T follicular helper cell (primary cell): ENCODE measurements around the gene CCDC27.

Experiments
- DNase-seq: peaks from one replicate; pipeline ENCODE4 v3.0.0-alpha.2; 2020; ENCODE audit warnings: low read depth
- total RNA-seq, 2 experiments: gene quantifications; one replicate each; lab custom pipeline; 2026; lab: John Stamatoyannopoulos, UW

The CCDC27 gene
- total RNA-seq, result 0 reads per million in 2 experiments

DNA sequence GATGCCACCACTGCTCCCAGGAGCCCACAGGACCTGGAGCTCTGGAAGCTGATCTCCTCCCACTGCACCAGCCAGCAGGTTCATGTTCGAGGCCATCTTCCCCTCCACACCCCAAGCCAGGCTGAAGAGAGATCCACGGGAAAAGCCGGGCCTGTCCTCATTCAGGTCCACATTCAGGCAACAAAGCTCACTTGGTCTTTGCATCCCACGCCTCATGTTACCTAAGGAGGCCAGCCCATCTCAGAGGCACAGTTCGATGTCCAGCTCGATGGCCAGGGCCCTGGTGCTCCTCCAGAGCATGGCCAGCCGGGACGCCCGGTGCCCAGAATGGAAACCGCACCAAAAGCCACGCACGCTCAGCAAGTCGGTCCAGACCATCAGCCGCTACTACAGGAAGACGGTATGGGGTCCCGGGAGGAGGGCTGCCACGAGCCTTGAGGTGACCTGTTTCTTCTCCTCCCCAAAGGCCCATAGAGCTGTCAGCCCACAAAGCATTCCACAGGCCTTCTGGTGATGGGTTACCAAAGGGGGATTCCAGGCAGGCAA lies at the start of gene CCDC27:
TSS of gene CCDC27 (plus strand) at position 51 of the 546 bp plus-strand sequence. CDS start at position 83, 32 bp downstream.
- no peak for DNase-seq

DNA sequence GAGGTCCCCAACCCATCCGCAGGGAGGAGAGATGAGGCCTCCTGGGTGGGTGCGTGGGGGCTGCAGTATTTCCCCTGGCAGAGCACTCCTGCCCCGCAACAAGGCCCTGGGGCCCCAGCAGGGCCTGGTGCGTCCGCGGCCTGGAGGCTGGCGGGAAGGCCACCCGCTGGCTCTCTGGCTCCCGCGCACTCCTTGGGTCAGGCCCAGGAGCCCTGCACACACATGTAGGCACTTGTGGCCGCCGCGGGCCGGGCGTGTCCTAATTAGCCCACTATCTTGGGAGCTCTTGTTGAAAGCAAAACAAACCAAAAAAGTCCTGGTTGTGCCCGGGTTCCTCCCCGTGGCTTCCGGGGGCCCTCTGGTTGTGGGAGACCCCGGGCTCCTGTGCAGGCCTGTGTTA lies 49.7 kb upstream of the CCDC27 start:
- DNase-seq, result no peak

DNA sequence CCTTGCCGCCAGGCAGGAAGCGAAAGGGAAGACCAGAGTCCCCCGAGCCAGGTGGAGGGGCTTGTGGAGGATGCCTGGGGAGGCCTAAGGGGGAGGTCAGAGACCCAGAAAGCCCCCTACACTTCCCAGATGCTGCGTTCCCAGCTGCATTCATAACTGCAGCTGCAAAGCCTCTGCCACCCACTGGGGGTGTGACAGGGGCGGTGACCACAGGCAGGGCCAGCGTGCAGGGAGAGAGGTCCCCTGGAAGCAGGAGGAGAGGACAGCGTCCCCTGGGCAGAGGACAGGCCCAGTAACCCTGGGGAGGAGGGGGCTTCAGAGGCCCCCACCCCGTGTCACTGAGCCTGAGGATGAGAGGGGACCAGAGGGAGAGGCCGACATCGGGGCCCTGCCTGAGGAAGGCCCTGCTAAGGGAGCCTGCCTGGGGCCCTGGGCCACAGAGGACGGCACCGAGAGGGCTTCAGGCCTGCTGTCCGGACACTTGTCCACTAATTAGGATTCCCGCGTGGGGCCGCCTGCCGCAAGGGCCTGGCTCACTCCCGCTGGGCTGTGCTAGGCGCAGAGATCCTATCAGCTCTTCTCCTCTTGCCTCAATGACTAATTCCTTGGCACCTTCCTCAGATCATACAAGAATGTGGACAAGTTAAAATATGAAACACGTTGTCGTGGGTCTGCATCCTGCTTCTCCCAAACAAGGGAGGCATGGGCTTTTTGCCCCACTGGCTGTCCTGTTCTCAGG lies 49.1 kb upstream of the CCDC27 start:
- DNase-seq, result no peak

DNA sequence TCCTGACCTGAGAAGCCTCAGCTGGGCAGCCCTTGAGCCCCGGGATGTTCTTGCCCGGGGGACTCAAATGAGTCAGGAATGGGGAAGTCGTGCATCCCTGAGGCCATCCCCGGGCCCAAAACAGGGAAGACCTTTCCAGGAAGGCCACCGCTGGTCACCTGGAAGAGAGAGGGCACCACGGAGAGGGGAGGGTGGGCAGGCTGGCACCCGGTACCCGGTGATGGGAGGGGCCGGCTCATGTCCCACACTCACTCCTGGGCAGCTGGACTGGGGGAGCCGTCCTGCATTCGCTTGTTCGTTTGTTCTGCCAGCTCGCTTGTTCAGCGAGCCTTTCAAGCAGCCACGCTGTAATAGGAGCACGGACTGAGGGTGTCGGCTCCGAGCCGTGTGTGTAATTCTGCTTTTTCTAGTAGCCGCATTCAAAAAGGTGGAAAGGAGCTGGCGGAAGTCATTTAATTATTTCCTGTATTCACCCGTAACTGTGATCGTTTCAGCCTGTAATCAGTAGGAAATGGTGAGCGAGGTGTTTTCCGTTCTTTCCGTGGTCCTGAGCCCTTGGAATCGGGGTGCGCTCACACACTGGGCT lies 48.4 kb upstream of the CCDC27 start:
- DNase-seq, result no peak

DNA sequence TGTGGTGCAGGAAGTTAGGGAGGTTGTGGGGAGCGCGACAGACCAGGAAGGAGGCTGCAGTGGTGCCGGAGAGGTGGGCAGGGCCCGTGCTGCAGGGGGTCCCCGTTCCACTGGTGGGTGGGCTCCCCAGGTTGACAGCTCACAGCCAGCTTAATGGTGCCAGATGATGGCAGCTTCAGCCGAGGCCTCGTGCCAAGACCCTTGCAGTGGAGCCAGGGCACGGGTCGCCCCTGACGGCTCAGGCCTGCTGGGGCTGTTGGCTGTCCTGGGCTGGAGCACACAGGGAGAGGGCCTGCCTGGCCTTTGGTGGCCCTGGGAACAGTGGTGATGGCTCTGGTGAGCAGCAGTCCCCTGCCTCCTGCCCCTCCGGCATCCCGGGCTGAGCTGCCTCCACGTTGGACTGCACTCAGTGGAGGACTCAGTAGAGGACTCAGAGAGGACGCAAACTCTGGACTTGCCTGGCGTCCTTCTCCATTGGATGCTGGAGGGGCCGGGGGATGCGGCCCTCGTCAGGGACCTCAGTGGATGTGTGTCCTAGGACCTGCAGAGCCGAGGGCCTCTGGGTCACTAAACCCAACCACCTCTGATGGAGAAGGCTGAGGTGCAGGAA lies 46.8 kb upstream of the CCDC27 start:
- no peak for DNase-seq

DNA sequence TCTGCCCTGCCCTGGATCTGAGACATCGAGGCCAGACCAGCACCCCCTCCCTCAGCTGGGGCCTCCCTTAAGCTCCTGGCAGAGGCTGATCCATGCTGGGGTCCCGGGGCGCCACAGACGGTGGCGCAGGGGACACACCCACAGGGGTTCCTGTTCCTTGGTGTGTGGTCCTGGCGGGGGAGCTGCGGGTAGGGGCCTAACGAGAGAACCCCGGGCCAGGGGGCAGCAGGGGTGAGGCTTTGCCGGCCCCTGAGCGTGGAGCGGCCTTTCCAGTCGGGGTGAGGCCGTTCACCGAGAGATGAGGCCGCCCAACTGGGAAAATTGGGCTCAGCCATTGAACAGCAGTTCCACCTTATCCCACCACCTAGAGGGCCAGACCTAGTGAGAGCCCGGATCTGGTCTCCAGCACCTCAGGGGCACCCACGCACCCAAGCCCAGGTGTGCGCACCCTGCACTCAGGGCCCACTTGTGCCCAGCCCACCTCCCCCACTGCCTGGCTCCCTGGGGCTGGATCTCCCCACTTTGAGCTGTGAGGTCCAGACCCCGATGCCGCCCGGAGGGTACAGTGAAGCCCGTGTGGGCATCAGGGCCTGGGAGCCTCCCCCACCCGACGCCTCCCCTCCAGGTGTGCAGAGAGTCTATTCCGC lies 45.5 kb upstream of the CCDC27 start:
- no peak for DNase-seq

DNA sequence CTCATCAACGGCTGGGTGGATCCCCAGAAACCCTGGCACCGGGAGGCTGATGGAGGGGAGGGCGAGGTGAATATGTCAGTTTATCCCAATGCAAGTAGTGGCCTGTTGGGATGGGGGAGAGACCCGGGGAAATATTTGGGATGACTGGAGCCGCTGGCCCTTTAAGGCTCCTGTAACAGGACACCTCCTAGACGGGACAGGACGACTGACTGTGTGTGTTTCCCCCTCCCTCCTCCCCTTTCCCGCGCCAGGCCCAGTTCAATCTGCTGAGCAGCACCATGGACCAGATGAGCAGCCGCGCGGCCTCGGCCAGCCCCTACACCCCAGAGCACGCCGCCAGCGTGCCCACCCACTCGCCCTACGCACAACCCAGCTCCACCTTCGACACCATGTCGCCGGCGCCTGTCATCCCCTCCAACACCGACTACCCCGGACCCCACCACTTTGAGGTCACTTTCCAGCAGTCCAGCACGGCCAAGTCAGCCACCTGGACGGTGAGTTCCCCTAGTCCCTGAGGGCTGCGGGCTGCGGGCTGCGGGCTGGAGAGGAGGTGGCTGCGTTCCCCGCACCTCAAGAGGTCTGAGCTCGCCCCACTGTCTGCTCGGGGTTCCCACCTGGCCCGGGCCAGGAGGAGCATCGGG lies 44.8 kb upstream of the CCDC27 start:
- no peak for DNase-seq

DNA sequence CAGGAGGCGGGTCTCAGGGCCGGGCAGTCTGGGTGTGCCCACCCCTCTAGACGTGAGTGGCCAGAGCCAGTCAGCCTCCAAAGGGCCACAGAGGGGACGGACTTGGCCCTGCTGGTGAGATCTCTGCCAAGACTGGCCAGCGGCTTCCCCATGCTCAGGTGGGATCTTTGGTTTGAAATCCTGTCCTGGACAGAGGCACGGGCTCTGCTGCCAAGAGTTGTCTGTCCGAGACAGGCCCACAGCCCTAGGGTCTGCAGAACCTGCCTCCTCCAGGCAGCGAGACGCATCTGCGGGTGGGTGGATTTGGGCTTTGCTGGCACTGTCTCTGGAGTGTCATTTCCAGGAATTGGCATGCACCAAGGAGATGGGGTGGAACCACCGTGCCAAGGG lies 44.3 kb upstream of the CCDC27 start:
- no peak for DNase-seq

DNA sequence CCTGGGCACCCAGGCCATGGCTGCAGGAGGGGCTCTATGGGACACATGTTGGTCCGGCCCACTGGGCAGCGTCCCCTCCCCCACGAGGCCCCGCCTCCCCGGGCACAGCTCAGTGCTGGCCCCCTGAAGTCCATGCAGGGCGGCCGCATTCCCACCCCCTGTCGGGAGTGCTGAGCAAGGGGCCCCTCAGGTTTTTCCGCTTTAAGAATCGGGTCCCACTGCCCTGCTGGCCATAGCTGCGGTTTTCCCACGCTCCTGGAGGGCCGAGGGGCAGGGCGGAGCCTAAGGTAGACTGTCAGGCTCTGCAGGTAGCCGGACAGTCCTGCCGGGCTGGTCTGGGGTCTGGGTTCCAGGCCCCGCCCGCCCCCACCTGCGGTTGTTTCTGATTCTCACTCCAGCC lies 43.5 kb upstream of the CCDC27 start:
- no peak for DNase-seq

DNA sequence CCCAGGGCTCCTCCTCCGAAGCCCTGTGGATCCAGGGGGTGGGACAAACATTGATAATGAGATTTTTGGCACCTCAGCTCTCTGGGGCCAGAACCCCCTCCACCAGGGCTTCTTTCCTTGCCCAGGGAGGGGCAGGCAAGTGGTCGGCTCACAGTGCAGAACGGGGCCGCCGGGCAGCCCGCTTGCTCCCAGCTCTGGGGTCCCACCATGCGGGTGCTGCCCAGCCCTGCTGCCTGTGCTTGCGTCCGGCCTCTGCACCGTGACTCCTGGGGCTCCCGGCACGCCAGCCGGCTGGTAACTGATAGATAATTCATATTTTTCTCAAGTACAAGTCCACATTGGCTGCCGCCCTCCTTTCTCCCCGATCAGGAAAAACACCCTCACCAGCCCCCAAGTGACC lies 42.0 kb upstream of the CCDC27 start:
- DNase-seq, result no peak

DNA sequence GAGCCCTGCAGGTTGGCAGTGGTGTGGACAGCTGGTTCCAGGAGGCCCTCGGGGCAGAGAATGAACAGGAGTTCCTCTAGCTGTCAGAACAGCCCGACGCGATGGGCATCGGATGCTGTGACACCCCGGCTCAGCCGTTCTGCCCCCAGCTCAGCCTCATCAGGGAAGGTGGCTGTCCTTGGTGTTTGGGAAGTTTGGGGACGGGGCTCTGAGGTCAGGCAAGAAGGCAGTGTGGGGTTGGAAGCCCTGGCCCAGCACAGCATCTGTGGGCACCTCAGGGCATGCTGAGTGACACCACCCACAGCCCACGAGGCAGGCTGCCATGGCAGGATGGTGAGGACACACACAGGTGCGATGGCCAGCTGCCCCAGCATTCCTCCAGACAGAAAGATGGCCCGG lies 40.9 kb upstream of the CCDC27 start:
- no peak for DNase-seq

DNA sequence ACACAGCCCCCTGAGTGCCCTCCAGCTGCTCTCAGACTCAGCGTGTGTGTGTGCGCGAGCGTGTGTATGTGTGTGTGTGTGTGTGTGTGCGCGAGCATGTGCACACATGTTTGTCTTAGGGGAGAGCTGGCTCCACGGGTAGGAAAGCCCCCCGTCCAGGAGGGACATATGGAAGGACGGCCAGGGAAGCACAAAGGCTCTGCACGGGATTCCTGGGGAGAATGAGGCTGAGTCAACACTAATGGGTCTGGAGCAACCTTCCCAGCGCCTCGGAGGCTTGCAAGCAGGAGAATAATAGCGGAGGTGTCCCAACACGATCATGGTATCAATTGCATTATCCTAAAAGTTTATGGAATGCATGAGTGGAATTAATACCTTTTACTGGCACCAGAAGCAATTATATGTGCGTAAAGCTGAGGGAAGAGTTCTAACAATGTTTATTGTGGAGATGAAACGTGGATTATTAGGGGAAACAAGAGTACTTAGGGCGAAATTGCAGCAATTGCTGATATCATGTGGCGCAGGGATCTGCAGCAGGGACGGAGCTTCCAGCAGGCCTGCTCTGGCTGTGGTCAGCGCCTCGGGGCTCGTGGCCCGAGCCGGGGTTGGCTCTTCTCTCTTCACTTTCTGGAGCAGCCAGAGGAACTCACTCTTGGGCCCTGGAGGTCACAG lies 40.3 kb upstream of the CCDC27 start:
- DNase-seq, result no peak

DNA sequence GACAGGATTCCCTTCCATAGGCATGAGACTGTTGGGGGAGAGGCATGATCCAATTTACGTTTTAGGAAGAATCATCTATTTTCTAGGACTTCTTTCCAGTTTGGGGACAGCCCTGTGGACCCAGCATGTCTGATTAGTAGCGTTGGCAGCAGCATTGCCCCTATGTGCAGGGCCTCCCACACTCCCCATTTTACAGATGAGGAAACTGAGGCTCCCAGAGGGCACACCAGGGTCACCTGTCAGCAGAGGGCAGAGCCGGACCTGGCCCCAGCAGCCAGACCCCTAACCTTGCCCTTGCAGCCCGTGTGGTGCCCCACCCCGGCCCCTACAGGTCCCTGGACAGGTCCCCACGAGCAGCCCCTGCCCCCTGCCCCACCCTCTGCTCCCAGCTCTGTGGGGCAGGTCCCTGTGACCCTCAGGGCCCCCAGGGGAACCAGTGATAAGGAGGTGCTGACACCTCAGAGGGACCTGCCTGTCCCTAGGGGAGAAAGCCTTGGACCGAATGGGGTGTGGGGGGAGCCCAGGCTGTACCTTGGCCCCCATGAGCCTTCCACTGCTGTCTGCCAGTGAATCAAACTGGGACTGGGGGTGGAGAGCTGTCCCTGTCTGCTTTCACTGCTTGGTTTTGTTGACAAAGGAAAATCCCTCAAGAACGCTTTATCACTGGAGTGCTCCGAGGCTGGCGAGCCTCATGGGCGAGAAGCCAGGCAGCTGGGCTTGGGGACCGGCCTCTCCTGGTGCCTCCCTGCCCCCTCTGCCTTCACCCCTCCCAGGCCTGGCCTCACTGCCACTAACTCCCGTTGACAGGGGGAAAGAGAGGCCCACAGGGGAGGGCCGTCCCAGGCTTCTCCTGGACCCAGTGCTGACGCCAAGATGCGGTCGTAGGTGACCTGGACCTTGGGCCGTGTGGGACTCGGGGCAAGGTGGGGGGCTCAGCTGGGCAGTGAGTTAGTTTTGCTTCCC lies 39.4 kb upstream of the CCDC27 start:
- no peak for DNase-seq

DNA sequence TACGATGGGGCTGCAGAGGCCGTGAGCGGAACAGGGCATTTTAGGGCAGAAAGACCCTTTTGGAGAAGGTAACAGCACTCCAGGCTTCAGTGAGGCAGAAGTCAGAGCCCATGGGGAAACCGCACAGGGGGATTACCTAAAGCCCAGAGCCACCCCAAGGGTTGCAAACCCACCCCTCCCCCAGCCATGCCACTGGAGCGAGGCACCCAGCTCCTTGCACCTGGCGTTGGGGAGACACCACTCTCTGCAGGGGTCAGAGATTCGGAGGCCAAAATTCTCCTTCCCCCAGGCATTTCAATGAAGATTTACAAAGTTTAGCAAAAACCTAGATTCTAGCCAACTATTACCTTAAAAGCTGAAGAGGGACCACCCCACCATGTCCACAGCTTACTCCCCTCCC lies 38.4 kb upstream of the CCDC27 start:
- DNase-seq, result no peak

DNA sequence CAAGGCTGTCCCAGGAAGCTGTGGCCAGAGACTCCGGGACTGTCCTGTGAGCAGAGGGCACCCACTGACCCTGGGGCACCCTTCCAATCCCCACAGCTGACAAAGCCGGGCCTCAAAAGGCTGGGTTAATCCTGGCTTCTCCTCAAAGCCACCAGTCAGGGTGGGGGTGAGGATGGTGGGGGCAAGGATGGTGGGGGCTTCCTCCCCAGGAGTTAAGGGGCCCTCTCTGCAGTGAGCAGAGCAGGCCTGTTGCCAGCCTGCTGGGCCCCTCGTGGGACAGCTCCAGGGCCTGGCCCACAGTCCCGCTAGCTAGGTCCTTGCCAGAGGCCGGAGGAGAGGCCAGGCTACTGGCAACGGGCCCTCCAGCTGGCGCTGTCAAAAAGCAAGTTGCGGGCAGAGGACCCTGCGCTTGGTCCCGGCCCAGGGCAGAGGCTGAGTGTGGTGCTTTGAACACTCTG lies 37.9 kb upstream of the CCDC27 start:
- no peak for DNase-seq

DNA sequence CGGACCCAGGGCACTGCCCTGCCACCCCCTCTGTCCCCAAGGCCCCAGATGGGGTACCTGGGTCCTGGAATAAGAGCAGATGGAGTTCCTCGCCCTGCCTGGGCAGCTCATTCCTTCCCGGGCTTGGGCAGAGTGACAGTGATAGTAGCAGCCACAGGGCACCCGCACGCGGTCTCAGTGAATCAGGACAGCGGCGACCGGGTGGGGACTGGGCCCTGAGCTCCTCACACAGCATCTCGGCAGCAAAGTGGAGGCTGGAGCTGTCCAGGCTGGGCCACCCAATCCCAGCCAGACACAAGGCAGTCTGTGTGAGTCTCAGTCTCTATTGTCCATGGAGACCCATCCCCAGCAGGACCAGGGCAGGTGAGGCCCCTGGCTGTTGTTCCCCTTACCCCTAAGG lies 37.4 kb upstream of the CCDC27 start:
- no peak for DNase-seq

DNA sequence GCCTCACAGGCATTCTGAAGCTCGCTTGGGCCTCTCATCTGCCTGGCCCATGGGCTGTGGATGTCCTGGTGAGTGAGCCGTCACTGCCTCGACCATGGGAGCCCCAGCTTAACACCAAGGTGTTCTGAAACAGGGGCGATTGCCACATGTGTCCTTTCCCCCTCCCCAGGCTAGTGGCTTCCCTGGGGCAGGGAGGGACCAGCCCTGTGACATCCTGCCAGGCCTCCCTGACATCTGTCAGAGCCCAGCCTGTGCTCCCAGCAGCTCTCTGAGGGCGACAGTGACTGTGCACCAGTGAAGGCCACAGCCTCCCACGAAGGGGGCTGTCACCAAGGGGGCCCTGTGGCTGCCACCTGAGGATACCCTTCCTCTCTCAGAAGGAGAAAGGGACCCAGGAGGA lies 35.9 kb upstream of the CCDC27 start:
- DNase-seq, result no peak

DNA sequence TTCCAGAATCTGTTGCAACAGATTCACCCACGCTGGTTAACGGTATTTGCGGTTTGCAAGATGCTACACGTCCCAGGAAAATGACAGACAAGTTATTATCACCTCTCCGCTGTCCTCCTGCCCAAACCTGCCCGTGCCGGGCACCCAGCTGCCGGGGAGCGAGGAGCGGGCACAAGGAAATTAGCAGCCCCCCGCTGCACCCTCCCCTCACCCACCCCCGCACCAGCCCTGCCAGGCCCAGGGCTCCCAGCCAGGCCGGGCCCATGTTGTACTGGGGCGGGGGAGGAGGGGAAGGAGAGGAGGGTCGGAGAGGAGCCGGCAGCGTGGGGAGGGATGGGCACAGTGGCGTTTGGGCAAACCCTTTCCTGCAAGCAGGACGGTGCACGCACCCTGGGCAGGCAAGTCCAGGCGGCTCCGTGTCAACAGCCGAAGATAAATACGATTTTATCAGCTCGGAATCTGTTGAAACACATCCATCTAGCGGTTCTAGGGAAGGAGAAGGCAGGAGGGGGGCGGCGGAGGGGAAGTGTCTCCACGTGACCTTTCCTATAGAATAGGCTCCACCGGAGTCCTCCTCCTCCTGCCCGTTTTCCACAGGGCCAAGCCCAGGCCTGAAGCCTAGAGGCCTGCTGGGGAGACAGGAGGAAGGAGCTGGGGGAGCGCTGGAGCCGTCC lies 35.1 kb upstream of the CCDC27 start:
- no peak for DNase-seq

DNA sequence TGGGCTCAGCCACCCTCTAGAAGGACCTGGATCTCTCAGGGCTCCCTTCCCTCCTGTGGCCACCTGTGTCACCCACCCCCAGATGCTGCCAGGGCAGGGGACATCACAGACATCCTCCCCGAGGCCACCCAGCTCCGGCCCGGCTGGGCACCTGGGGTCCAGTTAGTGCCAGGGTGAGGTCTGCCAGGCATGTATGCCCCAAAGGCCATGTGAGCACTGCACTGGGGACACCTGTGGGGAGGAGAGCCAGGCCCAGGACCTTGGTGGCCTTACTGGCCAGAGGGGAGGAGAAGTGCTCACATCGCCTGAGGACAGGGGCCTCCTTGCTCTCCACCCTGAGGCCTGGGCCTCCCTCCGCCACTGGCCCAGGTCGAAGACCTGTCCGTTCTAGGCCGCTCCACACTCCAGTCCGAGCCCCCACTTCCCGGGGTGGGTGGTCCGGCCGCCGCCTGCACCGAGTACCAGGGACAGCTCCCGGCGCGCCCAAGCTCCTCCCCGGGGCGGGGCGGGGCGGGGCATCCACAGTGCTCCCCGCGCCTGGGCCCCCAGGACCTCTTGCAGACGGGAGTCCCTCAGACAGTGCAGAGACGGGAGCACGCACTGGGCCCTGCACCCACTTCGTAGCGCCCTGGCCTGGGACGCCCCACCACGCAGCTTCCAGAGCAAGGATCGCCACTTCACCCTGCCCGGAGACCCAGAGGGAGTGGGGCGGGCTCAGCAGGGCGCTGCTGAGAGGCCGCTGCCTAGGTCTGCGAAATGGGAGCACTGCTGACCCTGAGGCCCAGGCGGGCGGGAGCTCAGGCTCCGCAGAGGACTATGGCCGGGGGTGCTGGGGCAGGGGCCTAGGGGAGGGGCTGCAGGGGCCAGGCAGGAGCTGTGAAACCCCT lies 34.3 kb upstream of the CCDC27 start:
- no peak for DNase-seq
